GM18861 (cell line): Measurements from ENCODE around the gene PCBP3.
"Not testable (repeated sequence)": the region's sequence is repeated elsewhere in the genome, so short reads cannot be mapped to it uniquely, and the experiment has no call there.

Experiments
- ATAC-seq: cut with Tn5 transposase; IDR thresholded peaks from one replicate; pipeline ENCODE4 v1.9.1; 2021; ENCODE audit not compliant: unreplicated experiment

Gene PCBP3

GRCh38 chr21:45887788-45888187, 244.3 kb downstream of the PCBP3 start:
- no peak for ATAC-seq

GRCh38 chr21:45888386-45889009, 245.0 kb downstream of the PCBP3 start:
- no peak for ATAC-seq

- ATAC-seq, result no peak
Observed at GRCh38 chr21:45889256-45889655, 245.7 kb downstream of the PCBP3 start.

GRCh38 chr21:45889961-45890360, 246.4 kb downstream of the PCBP3 start:
- ATAC-seq, result no peak

GRCh38 chr21:45891388-45892155, 248.0 kb downstream of the PCBP3 start:
- ATAC-seq, result no peak

- ATAC-seq, result no peak
Observed at GRCh38 chr21:45892156-45892915, 248.8 kb downstream of the PCBP3 start.

- no peak for ATAC-seq
Observed at GRCh38 chr21:45892916-45893739, 249.6 kb downstream of the PCBP3 start.

- ATAC-seq, result no peak
Observed at GRCh38 chr21:45893740-45894449, 250.4 kb downstream of the PCBP3 start.

- no peak for ATAC-seq
Observed at GRCh38 chr21:45894450-45894825, 250.9 kb downstream of the PCBP3 start.

GRCh38 chr21:45894906-45895777, 251.6 kb downstream of the PCBP3 start:
- ATAC-seq, result no peak

GRCh38 chr21:45895778-45896370, 252.3 kb downstream of the PCBP3 start:
- ATAC-seq, result no peak

- not testable (repeated sequence) for ATAC-seq
Observed at GRCh38 chr21:45896431-45896830, 252.9 kb downstream of the PCBP3 start.

- no peak for ATAC-seq
Observed at GRCh38 chr21:45897191-45898027, 253.9 kb downstream of the PCBP3 start.

- ATAC-seq, result no peak
Observed at GRCh38 chr21:45898028-45898350, 254.5 kb downstream of the PCBP3 start.

- no peak for ATAC-seq
Observed at GRCh38 chr21:45898781-45899180, 255.3 kb downstream of the PCBP3 start.

GRCh38 chr21:45899317-45900033, 255.9 kb downstream of the PCBP3 start:
- ATAC-seq, result no peak

GRCh38 chr21:45900034-45900868, 256.7 kb downstream of the PCBP3 start:
- ATAC-seq, result no peak
